Adrenal gland (tissue), 12 donors: ENCODE measurements around the gene SH3D19. TPM values are rescaled to one million over a fixed set of nuclear protein-coding genes. Genes with fewer than 3 reads are reported as not detected.

Experiments used
- DNase-seq, 7 donors: peaks; one replicate each; pipeline ENCODE4 v3.0.0-alpha.2; 2019 to 2020
- H3K27ac ChIP-seq, 5 donors: fragments of 200-600 bp; sonication (generic) in 4 of 5; 1 replicate in 3 of 5; 2 replicates in 2 of 5; pipeline versions ENCODE4 v1.5.1 to v1.8.0; 2016 to 2020; ENCODE audit warnings: mild to moderate bottlenecking in 1 of 5
- H3K27me3 ChIP-seq: fragments of 200-600 bp; 2 replicates; pipeline ENCODE4 v1.8.0; 2021
- H3K36me3 ChIP-seq, 2 donors: fragments of 200-600 bp; replicated peaks in 1 of 2; 1 replicate in 1 of 2; 2 replicates in 1 of 2; pipeline versions ENCODE4 v1.5.1 to v1.8.0; 2018 to 2022
- H3K4me1 ChIP-seq, 2 donors: fragments of 200-600 bp; replicated peaks in 1 of 2; 1 replicate in 1 of 2; 2 replicates in 1 of 2; pipeline versions ENCODE4 v1.5.1 to v1.8.0; 2018 to 2021
- H3K4me3 ChIP-seq, 4 donors: fragments of 200-600 bp; sonication (generic) in 3 of 4; one replicate each; pipeline ENCODE4 v1.5.1; 2016 to 2018
- H3K9me3 ChIP-seq, 3 donors: fragments of 200-600 bp; sonication (generic) in 1 of 3; replicated peaks in 1 of 3; 1 replicate in 2 of 3; 2 replicates in 1 of 3; pipeline versions ENCODE4 v1.5.1 to v1.8.0; 2016 to 2021
- POLR2A ChIP-seq, 2 donors: fragments of 450-650 bp; IDR thresholded peaks; one replicate each; pipeline ENCODE4 v1.6.1; 2017; ENCODE audit warnings: antibody characterized with exemption in 2 of 2, mild to moderate bottlenecking in 2 of 2, moderate library complexity in 1 of 2
- WGBS, 4 donors: extraction: QIAGEN DNeasy Blood & Tissue Kit in 2 of 4; methylation state at CpG; one replicate each; pipeline versions ENCODE4 v1.1.5 to v1.1.7; 2013 to 2017; 5-methylcytosine and 5-hydroxymethylcytosine counted together
- intact Hi-C, 2 donors: fragments of 100-400 bp; cut with DNase I; formaldehyde crosslinking; loops; one replicate each; pipeline versions ENCODE4 v1.14.1 to v1.15.0; 2022 to 2023
- polyA plus RNA-seq, 3 donors: library from polyadenylated mRNA; stranded (reverse); fragments of 200-250 nt in 2 of 3; fragments of 350-450 nt in 1 of 3; fragmentation: Illumina TruSeq in 1 of 3; extraction: RNeasy Lipid Tissue Mini Kit (QIAGEN cat#74804) in 1 of 3; gene quantifications; one replicate each; pipeline ENCODE4 v1.2.3, GENCODE V29; 2013 to 2014
- total RNA-seq, 9 donors: library from RNA; depleted of rRNA in 4 of 9; stranded (reverse); fragments of >200 nt in 4 of 9; fragments of 120-200 nt in 1 of 9; fragmentation: NEBNext Ultra II Directional in 1 of 9; extraction: Animal tissue kit (Norgen Biotek cat#: 25700) in 1 of 9; gene quantifications; one replicate each; pipeline versions ENCODE4 v1.1.0 to v1.2.4, GENCODE V29; 2013 to 2023
- TF ChIP-seq, protein P1 (sequence below), 6 experiments: fragments of 450-650 bp in 4 of 6; fragments of 200-600 bp in 2 of 6; sonication (generic) in 1 of 6; IDR thresholded peaks; 1 replicate in 5 of 6; 2 replicates in 1 of 6; pipeline versions ENCODE4 v1.5.1 to v1.8.0; 2016 to 2021; ENCODE audit warnings: antibody characterized with exemption in 6 of 6, mild to moderate bottlenecking in 2 of 6, moderate library complexity in 1 of 6
- donor health status: healthy with polysubstance abuse.
- donor health status: Bipolar disorder and iron deficiency.
- donor health status: DM: yes; HTN: yes; CAD: no.
- donor health status: DM: no; HTN: no; CAD: no.
- donor health status: DM: no; HTN: no; CAD: no.
- donor health status: DM: yes; HTN: yes; CAD: no.

The SH3D19 gene
- total and polyA plus RNA-seq, 12 donors: 16.6 to 117 (median 40.3) TPM

DNA sequence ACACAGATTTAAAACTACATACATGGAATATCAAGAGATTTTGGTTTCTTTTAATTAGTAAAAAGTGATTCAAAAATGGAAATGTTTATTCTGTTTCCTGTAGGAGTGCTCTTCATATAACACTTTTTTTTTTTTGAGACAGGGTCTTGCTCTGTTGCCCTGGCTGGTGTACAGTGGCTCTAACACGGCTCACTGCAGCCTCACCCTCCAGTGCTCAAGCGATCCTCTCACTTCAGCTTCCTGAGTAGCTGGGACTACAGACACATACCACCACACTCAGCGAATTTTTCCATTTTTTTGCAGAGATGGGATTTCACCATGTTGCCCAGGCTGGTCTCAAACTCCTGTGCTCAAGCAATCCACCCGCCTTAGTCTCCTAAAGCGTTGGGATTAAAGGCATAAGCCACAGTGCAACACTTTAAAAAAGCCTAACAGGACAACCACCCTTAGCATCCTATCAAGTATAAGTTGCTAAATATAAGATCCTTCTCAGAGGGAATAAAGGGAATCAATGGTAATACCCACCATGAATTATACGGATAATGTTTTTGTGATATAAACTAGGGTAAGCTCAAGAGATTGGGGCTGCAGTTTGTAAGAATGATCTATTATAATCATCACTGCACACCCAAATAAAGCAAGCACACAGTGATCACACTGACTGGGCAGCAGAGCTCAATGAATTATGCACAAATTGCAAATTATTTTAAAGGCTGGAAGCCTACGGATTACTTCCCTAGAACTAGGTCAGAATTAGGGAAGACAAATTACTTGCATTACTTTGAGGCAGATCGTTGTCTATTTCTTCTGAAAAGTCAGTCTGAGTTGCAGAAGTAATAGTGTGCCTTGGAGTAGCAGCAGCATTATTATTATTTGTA lies 149.4 kb downstream of the SH3D19 start:
- Histone ChIP-seq H3K36me3 (peaks cover 0 to 6% of the 10 kb centered on the region in 2 donors), H3K27ac (no peak overlapping the region)

DNA sequence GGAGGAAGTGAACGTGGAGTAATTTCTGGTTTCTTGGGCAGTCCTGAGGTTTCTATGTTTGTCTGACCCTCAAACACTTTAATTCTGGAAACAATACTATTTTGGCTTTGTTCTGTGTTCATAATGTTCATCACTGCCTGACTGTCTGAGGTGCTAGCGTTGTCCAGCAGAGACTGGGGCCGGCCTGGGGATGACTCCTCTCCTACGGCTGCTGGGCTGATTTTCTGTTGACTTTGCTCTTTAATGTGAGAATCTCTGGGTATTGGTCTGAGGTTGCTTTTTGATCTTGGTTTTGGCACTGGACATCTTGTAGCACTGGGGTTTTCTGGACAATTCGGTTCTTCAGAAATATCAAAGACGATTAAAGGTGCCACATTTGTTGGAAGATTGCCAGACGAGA lies 150.2 kb downstream of the SH3D19 start:
- peak overlapping the region in 1 of 5 donors; percentile 49 for H3K27ac ChIP-seq
- H3K27me3 ChIP-seq: no peaks in the 10 kb centered on the region
- intact Hi-C loops: no loop called here
- no peak for DNase-seq
- peaks cover 0 to 6% of the 10 kb centered on the region in 2 donors for H3K36me3 ChIP-seq
- WGBS, 4 donors: 77 to 81% (median 79%) methylated on average over 7 of the region's 7 CpGs
- no peak overlapping the region for H3K4me3 ChIP-seq
- H3K9me3 ChIP-seq: no peaks in the 10 kb centered on the region
- no peak for TF ChIP-seq POLR2A (IDR thresholded peaks at IDR 0.05)
- TF ChIP-seq, protein P1, sequence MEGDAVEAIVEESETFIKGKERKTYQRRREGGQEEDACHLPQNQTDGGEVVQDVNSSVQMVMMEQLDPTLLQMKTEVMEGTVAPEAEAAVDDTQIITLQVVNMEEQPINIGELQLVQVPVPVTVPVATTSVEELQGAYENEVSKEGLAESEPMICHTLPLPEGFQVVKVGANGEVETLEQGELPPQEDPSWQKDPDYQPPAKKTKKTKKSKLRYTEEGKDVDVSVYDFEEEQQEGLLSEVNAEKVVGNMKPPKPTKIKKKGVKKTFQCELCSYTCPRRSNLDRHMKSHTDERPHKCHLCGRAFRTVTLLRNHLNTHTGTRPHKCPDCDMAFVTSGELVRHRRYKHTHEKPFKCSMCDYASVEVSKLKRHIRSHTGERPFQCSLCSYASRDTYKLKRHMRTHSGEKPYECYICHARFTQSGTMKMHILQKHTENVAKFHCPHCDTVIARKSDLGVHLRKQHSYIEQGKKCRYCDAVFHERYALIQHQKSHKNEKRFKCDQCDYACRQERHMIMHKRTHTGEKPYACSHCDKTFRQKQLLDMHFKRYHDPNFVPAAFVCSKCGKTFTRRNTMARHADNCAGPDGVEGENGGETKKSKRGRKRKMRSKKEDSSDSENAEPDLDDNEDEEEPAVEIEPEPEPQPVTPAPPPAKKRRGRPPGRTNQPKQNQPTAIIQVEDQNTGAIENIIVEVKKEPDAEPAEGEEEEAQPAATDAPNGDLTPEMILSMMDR (IDR thresholded peaks at IDR 0.05): no peak
- H3K4me1 ChIP-seq: peaks cover 0 to 9% of the 10 kb centered on the region in 2 donors

More for the DNA sequence above, 149.4 kb downstream of the SH3D19 start:
- Histone ChIP-seq H3K9me3 (no peaks in the 10 kb centered on the region), H3K4me3 (no peak overlapping the region), H3K27me3 (no peaks in the 10 kb centered on the region), H3K4me1 (peaks cover 0 to 1% of the 10 kb centered on the region in 2 donors)
- DNase-seq: no peak
- 89 to 91% (median 90%) methylated on average over 8 of the region's 8 CpGs for WGBS, 4 donors
- TF ChIP-seq, protein P1 (IDR thresholded peaks at IDR 0.05): no peak
- no peak for TF ChIP-seq POLR2A (IDR thresholded peaks at IDR 0.05)
- intact Hi-C loops: no loop called here

DNA sequence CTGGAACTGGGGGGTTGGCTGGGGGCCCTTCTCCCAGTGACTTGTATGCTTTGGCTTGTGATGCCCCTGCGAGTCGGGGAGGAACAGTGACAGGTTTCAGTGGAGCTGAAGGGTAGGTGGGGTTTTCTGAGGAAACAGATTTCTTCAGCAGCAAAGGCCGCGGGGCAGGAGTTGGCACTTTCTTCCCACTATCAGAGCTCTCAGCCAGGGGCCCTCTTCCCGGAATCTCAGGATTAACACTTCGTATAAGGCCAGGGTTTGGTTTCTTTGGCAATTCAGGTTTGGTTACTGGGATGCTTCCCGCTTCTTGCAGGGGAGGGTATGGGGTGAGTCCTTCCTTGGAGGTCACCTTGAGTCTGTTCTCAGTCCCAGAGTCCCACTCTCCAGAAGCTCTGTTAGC lies 150.6 kb downstream of the SH3D19 start:
- Histone ChIP-seq H3K27me3 (no peaks in the 10 kb centered on the region), H3K4me1 (peaks cover 0 to 11% of the 10 kb centered on the region in 2 donors), H3K9me3 (no peaks in the 10 kb centered on the region), H3K27ac (peak overlapping the region in 1 of 5 donors; percentile 49), H3K36me3 (peaks cover 0 to 6% of the 10 kb centered on the region in 2 donors), H3K4me3 (no peak overlapping the region)
- intact Hi-C loops: no loop called here
- TF ChIP-seq POLR2A (IDR thresholded peaks at IDR 0.05): no peak
- TF ChIP-seq, protein P1 (IDR thresholded peaks at IDR 0.05): no peak
- whole genome bisulfite sequencing, 4 donors: 83 to 93% (median 89%) methylated on average over 6 to 7 of the region's 7 CpGs
- no peak for DNase-seq

DNA sequence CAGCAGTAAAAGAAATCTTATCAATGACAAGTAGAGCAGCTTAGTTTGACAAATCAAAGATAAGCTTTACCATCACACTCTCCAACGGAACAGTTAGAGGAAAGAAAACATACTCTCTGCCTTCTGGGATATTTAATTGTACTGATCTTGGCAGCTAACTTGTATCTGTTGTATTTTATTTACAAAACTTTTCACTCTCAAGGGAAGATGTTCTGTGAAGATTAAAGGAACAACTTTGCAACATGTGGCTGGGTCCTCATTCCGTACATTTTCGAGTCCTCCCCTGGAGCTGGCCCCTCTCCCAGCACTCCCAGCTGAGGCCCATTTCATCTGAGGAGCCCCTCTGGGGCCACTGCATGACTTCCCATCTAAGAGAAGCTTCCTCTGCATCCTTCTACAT lies 151.5 kb downstream of the SH3D19 start:
- no peak overlapping the region for H3K4me3 ChIP-seq
- TF ChIP-seq, protein P1 (IDR thresholded peaks at IDR 0.05): no peak
- TF ChIP-seq POLR2A (IDR thresholded peaks at IDR 0.05): no peak
- H3K4me1 ChIP-seq: peaks cover 0 to 11% of the 10 kb centered on the region in 2 donors
- no peaks in the 10 kb centered on the region for H3K9me3 ChIP-seq
- H3K27ac ChIP-seq: peak overlapping the region in 1 of 5 donors; percentile 49
- peaks cover 0 to 6% of the 10 kb centered on the region in 2 donors for H3K36me3 ChIP-seq
- no peaks in the 10 kb centered on the region for H3K27me3 ChIP-seq
- intact Hi-C loops: no loop called here
- 45 to 54% (median 52%) methylated on average over 3 of the region's 3 CpGs for WGBS, 4 donors
- peak in 2 of 7 donors; percentile 8 to 29 for DNase-seq
